ENCODE data around the gene PFN1.
A peak's percentile ranks its signal among the peaks of the same experiment; 100 is the strongest.

PFN1 gene

DNA sequence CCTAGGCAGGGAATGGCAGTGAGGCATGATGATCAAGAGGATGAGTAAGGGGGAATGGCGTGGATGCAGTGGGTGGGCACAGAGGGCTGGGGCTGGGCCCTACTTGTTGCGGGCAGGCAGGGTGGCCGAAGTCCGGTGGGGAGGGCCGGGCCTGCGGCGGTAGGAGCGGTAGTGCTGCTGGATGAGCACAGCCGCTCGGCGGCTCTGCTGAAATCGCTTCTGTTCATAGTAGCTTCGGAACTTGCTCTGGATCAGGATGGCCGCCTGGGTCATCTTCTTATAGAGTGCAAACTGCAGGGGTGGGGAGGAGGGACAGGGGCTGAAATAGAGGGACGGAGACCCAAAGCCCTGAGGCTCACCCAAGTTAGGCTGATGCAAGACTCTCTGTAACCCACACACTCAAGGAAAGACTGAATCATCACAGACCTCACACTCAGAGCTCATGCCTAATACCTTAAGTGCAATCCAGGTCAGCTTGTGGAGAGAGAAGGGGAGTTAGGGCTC is 20.8 kb upstream of the PFN1 start:
- no peak for TF ChIP-seq RAD21 (IDR thresholded peaks at IDR 0.05; ENCODE audit: low read depth)
- no peak for TF ChIP-seq TAF1 (IDR thresholded peaks at IDR 0.05; ENCODE audit: low read depth)
- TF ChIP-seq TCF12 (IDR thresholded peaks at IDR 0.05; ENCODE audit: low read depth), result no peak
- TF ChIP-seq, protein P1, sequence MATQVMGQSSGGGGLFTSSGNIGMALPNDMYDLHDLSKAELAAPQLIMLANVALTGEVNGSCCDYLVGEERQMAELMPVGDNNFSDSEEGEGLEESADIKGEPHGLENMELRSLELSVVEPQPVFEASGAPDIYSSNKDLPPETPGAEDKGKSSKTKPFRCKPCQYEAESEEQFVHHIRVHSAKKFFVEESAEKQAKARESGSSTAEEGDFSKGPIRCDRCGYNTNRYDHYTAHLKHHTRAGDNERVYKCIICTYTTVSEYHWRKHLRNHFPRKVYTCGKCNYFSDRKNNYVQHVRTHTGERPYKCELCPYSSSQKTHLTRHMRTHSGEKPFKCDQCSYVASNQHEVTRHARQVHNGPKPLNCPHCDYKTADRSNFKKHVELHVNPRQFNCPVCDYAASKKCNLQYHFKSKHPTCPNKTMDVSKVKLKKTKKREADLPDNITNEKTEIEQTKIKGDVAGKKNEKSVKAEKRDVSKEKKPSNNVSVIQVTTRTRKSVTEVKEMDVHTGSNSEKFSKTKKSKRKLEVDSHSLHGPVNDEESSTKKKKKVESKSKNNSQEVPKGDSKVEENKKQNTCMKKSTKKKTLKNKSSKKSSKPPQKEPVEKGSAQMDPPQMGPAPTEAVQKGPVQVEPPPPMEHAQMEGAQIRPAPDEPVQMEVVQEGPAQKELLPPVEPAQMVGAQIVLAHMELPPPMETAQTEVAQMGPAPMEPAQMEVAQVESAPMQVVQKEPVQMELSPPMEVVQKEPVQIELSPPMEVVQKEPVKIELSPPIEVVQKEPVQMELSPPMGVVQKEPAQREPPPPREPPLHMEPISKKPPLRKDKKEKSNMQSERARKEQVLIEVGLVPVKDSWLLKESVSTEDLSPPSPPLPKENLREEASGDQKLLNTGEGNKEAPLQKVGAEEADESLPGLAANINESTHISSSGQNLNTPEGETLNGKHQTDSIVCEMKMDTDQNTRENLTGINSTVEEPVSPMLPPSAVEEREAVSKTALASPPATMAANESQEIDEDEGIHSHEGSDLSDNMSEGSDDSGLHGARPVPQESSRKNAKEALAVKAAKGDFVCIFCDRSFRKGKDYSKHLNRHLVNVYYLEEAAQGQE (IDR thresholded peaks at IDR 0.05; ENCODE audit: low read depth), result no peak
- no peak for TF ChIP-seq CEBPB (IDR thresholded peaks at IDR 0.05)
- TF ChIP-seq CREB1 (IDR thresholded peaks at IDR 0.05; ENCODE audit: low read depth), result no peak
- TF ChIP-seq YY1 (IDR thresholded peaks at IDR 0.05; ENCODE audit: low read depth), result no peak
- no peak for TF ChIP-seq NFIC (IDR thresholded peaks at IDR 0.05)
- no peak for TF ChIP-seq EP300 (IDR thresholded peaks at IDR 0.05; ENCODE audit: borderline replicate concordance)
- TF ChIP-seq TEAD4 (IDR thresholded peaks at IDR 0.05), result no peak
- no peak for TF ChIP-seq ZBTB7A (IDR thresholded peaks at IDR 0.05; ENCODE audit: low read depth)
- no peak for TF ChIP-seq FOXM1 (IDR thresholded peaks at IDR 0.05; ENCODE audit: borderline replicate concordance, low read depth)
- TF ChIP-seq, protein P2, sequence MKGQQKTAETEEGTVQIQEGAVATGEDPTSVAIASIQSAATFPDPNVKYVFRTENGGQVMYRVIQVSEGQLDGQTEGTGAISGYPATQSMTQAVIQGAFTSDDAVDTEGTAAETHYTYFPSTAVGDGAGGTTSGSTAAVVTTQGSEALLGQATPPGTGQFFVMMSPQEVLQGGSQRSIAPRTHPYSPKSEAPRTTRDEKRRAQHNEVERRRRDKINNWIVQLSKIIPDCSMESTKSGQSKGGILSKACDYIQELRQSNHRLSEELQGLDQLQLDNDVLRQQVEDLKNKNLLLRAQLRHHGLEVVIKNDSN (IDR thresholded peaks at IDR 0.05), result no peak
- TF ChIP-seq, protein P3, sequence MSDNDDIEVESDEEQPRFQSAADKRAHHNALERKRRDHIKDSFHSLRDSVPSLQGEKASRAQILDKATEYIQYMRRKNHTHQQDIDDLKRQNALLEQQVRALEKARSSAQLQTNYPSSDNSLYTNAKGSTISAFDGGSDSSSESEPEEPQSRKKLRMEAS (IDR thresholded peaks at IDR 0.05), result no peak
- TF ChIP-seq EGR1 (IDR thresholded peaks at IDR 0.05), result no peak

DNA sequence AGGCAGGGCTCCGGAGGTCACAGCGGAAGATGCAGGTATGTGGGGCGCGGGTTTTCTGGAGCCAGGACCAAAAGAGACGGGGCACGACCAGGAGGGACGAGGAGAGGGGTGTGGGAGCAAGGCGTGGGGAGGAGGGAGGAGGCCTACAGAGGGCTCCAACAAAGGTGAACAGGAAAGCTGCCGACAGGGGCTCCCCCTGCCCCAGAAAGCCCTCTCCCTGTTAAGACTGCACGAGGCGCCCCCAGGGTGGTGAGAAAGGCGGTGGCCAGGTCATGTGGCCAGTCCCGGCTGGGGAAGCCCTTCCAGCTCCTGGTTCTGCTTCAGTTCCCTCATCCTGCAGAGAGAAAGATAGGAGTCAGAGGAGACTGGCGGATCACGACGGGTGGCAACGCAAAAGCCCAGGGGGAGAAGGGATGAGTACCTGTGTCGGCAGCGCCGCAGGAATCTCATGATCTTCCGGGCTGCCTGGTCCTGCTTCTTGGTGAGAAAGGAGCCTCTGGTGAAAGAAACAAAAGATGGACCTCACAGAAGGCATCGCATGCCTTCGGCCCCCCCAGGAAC is 20.2 kb upstream of the PFN1 start:
- no peak for TF ChIP-seq NFIC (IDR thresholded peaks at IDR 0.05)
- TF ChIP-seq RAD21 (IDR thresholded peaks at IDR 0.05; ENCODE audit: low read depth), result no peak
- TF ChIP-seq CREB1 (IDR thresholded peaks at IDR 0.05; ENCODE audit: low read depth), result no peak
- TF ChIP-seq, protein P2 (IDR thresholded peaks at IDR 0.05), result peak; percentile 72
- TF ChIP-seq FOXM1 (IDR thresholded peaks at IDR 0.05; ENCODE audit: borderline replicate concordance, low read depth), result no peak
- TF ChIP-seq TEAD4 (IDR thresholded peaks at IDR 0.05), result no peak
- TF ChIP-seq TCF12 (IDR thresholded peaks at IDR 0.05; ENCODE audit: low read depth), result no peak
- no peak for TF ChIP-seq EP300 (IDR thresholded peaks at IDR 0.05; ENCODE audit: borderline replicate concordance)

DNA sequence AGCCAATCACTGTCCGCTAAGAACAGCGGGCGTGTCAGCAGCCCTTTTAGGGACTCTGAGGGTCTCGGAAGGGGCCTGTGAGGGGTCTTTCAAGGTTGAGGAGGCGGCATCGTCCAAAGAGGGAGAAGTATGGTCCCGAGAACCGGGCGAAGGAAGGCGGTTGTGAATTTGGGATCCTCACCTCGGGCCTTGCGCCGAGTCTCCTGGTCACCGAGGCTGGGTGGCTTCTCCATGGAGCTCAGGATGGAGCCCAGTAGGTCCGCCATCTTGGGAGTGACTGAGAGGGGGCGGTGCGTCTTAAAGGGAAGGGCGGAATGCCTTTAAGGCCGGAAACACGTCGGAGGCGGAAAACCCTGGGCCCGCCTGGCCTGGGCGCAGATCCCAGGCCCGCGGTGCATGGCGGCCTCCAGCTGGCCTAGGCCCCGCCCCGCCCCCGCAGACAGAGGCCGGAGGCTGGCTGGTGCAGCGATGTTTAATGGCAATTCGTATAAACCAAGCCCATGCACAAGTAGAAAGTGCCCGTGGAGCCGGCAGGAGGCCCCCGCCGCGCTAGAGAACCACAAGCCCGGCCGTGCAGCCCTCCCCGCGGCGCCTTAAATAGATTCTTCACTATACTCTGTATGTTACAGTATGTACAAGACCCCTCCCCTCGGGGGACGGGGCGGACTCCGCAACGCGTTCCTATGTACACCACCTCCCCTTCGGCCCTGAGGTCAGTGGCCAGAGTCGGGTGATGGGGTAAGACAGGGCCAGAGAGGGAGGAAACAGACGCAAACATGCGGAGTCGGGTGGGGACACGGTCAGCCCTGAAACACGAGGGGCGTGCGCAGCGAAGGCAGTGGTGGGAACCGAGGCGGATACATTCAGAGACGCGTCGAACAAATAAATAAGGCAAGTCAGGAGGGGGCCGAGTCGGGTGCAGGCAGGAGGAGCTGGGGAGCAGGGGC is 19.5 kb upstream of the PFN1 start, which contains the start of gene SPAG7:
Gene SPAG7, minus strand, starts transcription at position 279 of the 947 bp plus-strand sequence. Its CDS starts 13 bp downstream, at position 266.
- TF ChIP-seq TAF1 (IDR thresholded peaks at IDR 0.05; ENCODE audit: low read depth), result peak; percentile 92
- peak; percentile 67 for TF ChIP-seq NFIC (IDR thresholded peaks at IDR 0.05)
- TF ChIP-seq TCF12 (IDR thresholded peaks at IDR 0.05; ENCODE audit: low read depth), result peak; percentile 57; the same call in 1 of the 2 replicates
- TF ChIP-seq YY1 (IDR thresholded peaks at IDR 0.05; ENCODE audit: low read depth), result peak; percentile 96
- TF ChIP-seq EP300 (IDR thresholded peaks at IDR 0.05; ENCODE audit: borderline replicate concordance), result 0 out of 2 replicates have a peak, but pooled peaks have one; percentile 23
- peak; percentile 48; the same call in 1 of the 2 replicates for TF ChIP-seq RAD21 (IDR thresholded peaks at IDR 0.05; ENCODE audit: low read depth)
- TF ChIP-seq FOXM1 (IDR thresholded peaks at IDR 0.05; ENCODE audit: borderline replicate concordance, low read depth), result no peak
- TF ChIP-seq, protein P3 (IDR thresholded peaks at IDR 0.05), result peak; percentile 76
- peak; percentile 88 for TF ChIP-seq EGR1 (IDR thresholded peaks at IDR 0.05)
- peak; percentile 97 for TF ChIP-seq ZBTB7A (IDR thresholded peaks at IDR 0.05; ENCODE audit: low read depth)
- TF ChIP-seq CEBPB (IDR thresholded peaks at IDR 0.05), result no peak
- TF ChIP-seq, protein P2 (IDR thresholded peaks at IDR 0.05), result no peak
- TF ChIP-seq, protein P1 (IDR thresholded peaks at IDR 0.05; ENCODE audit: low read depth), result no peak
- TF ChIP-seq TEAD4 (IDR thresholded peaks at IDR 0.05), result no peak; the same call in 1 of the 2 replicates
- TF ChIP-seq CREB1 (IDR thresholded peaks at IDR 0.05; ENCODE audit: low read depth), result no peak

DNA sequence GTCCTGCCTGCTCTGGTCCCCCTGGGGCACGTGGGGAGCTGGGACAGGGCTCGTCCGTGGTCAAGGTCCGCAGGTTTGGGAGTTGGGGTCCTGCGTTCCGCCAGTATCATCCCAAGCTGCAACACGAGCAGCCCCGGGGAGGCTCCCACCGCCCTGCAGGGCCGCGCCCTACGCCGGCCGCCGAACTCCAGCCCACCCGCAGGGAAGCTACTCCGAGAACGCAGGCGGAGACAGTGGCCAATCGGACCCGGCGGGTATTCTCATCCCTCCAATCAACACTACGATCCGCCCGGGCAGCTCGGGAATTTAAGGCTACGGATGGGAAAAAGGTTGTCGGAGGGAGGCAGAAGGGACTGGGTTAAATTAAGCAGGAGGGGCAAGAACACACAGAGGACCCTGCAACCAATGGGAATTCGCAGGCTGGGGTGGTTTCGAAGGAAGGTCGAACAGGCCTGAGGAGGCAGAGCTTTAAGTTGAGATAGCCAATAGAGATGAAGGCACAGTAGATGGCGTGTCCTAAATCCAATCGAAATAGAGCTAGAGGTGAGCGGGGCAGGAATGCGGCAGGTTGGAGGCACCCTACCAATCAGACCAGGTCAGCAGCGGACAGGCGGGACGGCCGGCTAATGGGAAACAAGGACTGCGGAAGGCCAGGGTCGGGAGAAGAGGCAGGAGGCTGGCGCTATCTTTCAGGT is 18.7 kb upstream of the PFN1 start:
- TF ChIP-seq, protein P3 (IDR thresholded peaks at IDR 0.05), result peak; percentile 72
- TF ChIP-seq CREB1 (IDR thresholded peaks at IDR 0.05; ENCODE audit: low read depth) (no peak), TCF12 (IDR thresholded peaks at IDR 0.05; ENCODE audit: low read depth) (0 out of 2 replicates have a peak, but pooled peaks have one; percentile 42), YY1 (IDR thresholded peaks at IDR 0.05; ENCODE audit: low read depth) (no peak), TAF1 (IDR thresholded peaks at IDR 0.05; ENCODE audit: low read depth) (peak; percentile 82), EGR1 (IDR thresholded peaks at IDR 0.05) (no peak), ZBTB7A (IDR thresholded peaks at IDR 0.05; ENCODE audit: low read depth) (peak; percentile 66; the same call in 1 of the 2 replicates), TEAD4 (IDR thresholded peaks at IDR 0.05) (peak; percentile 87), FOXM1 (IDR thresholded peaks at IDR 0.05; ENCODE audit: borderline replicate concordance, low read depth) (peak; percentile 50; the same call in 1 of the 2 replicates), NFIC (IDR thresholded peaks at IDR 0.05) (no peak), CEBPB (IDR thresholded peaks at IDR 0.05) (no peak), RAD21 (IDR thresholded peaks at IDR 0.05; ENCODE audit: low read depth) (no peak), EP300 (IDR thresholded peaks at IDR 0.05; ENCODE audit: borderline replicate concordance) (peak; percentile 24; the same call in 1 of the 2 replicates)
- TF ChIP-seq, protein P1 (IDR thresholded peaks at IDR 0.05; ENCODE audit: low read depth), result no peak
- TF ChIP-seq, protein P2 (IDR thresholded peaks at IDR 0.05), result peak; percentile 34; the same call in 1 of the 2 replicates

All from Ishikawa (cell line).